IMR-90 (cell line): Measurements from ENCODE around the gene HSPG2. TPM values are rescaled to one million over a fixed set of nuclear protein-coding genes. Genes with fewer than 3 reads are reported as not detected.
A peak's percentile ranks its signal among the peaks of the same experiment; 100 is the strongest.

Experiments
- ATAC-seq: fragments of 200-7000 bp; cut with Tn5 transposase; 2 replicates; pipeline ENCODE4 v1.9.1; 2020; ENCODE audit warnings: low read depth, mild to moderate bottlenecking, moderate library complexity
- BruUV-seq: library from RNA; stranded (reverse); fragments of 400-500 nt; replicated peaks from 2 replicates; lab custom pipeline; 2021; lab: Mats Ljungman, UMichigan
- CTCF ChIA-PET: fragments of 300-600 bp; formaldehyde crosslinking; extraction: SDS; loops from one replicate; lab custom pipeline; 2021; ENCODE audit warnings: antibody characterized with exemption; lab: Yijun Ruan, JAX
- POLR2A ChIA-PET: fragments of 300-600 bp; sonication (Branson Sonifier 250); formaldehyde crosslinking; loops from one replicate; lab custom pipeline; 2022; ENCODE audit warnings: antibody characterized with exemption; ENCODE audit not compliant: unreplicated experiment; lab: Charles Lee
- DNase-seq: peaks from one replicate; pipeline ENCODE4 v3.0.0; 2013
- H2AFZ ChIP-seq: replicated peaks from 2 replicates; pipeline ENCODE3; 2013; ENCODE audit warnings: low read length, mild to moderate bottlenecking; ENCODE audit not compliant: poor library complexity
- H2AK5ac ChIP-seq: 2 replicates; pipeline ENCODE4 v1.6.1; 2013; ENCODE audit warnings: low read depth, low read length, inconsistent platforms
- H2AK9ac ChIP-seq: replicated peaks from 2 replicates; pipeline ENCODE3; 2013; ENCODE audit warnings: mild to moderate bottlenecking, low read depth, low read length, moderate library complexity; ENCODE audit not compliant: poor library complexity
- H2BK120ac ChIP-seq: 2 replicates; pipeline ENCODE4 v1.6.1; 2013; ENCODE audit warnings: low read depth, low read length, inconsistent platforms
- H2BK15ac ChIP-seq: 3 replicates; pipeline ENCODE4 v1.6.1; 2013; ENCODE audit warnings: low read depth, low read length, inconsistent platforms
- H2BK20ac ChIP-seq: 2 replicates; pipeline ENCODE4 v1.6.1; 2013; ENCODE audit warnings: low read depth, mild to moderate bottlenecking, inconsistent platforms, low read length, moderate library complexity
- H2BK5ac ChIP-seq: 2 replicates; pipeline ENCODE4 v1.6.1; 2013; ENCODE audit warnings: mild to moderate bottlenecking, low read depth, low read length, inconsistent platforms; ENCODE audit not compliant: poor library complexity, severe bottlenecking
- H3K14ac ChIP-seq: replicated peaks from 2 replicates; pipeline ENCODE4 v1.6.1; 2013; ENCODE audit warnings: low read depth, low read length, inconsistent platforms
- H3K18ac ChIP-seq: 2 replicates; pipeline ENCODE4 v1.6.1; 2013; ENCODE audit warnings: low read depth, low read length, control low read depth
- H3K23ac ChIP-seq: 2 replicates; pipeline ENCODE4 v1.6.1; 2013; ENCODE audit warnings: low read depth, low read length, inconsistent platforms
- H3K27ac ChIP-seq: 2 replicates; pipeline ENCODE4 v1.5.1; 2013; ENCODE audit warnings: mild to moderate bottlenecking, control low read depth, low read length; ENCODE audit not compliant: insufficient read depth
- H3K27me3 ChIP-seq: 2 replicates; pipeline ENCODE4 v1.6.1; 2013; ENCODE audit warnings: low read length; ENCODE audit not compliant: control insufficient read depth, insufficient read depth
- H3K36me3 ChIP-seq: 2 replicates; pipeline ENCODE4 v1.6.1; 2013; ENCODE audit warnings: low read length, mixed read lengths; ENCODE audit not compliant: control insufficient read depth, insufficient read depth
- H3K4ac ChIP-seq: 2 replicates; pipeline ENCODE4 v1.6.1; 2013; ENCODE audit warnings: low read depth, low read length, inconsistent platforms
- H3K4me1 ChIP-seq: 2 replicates; pipeline ENCODE4 v1.6.1; 2013; ENCODE audit warnings: low read length, mixed read lengths; ENCODE audit not compliant: control insufficient read depth, insufficient read depth
- H3K4me2 ChIP-seq: 2 replicates; pipeline ENCODE4 v1.6.1; 2013; ENCODE audit warnings: low read depth, mild to moderate bottlenecking, control low read depth, low read length, moderate library complexity
- H3K4me3 ChIP-seq: 2 replicates; pipeline ENCODE4 v1.5.1; 2013; ENCODE audit warnings: low read depth, mild to moderate bottlenecking, control low read depth, low read length, moderate library complexity; ENCODE audit not compliant: insufficient read depth
- H3K56ac ChIP-seq: 2 replicates; pipeline ENCODE4 v1.6.1; 2013; ENCODE audit warnings: low read length, inconsistent platforms; ENCODE audit not compliant: insufficient read depth; ENCODE audit errors: extremely low read depth
- H3K79me1 ChIP-seq, 2 experiments: 2 replicates each; pipeline ENCODE4 v1.6.1; 2013; ENCODE audit warnings: low read length in 2 of 2, inconsistent platforms in 1 of 2, low read depth in 1 of 2
- H3K9ac ChIP-seq: 2 replicates; pipeline ENCODE4 v1.6.1; 2013; ENCODE audit warnings: low read depth, low read length, control low read depth
- H3K9me1 ChIP-seq: 2 replicates; pipeline ENCODE4 v1.6.1; 2013; ENCODE audit warnings: low read length, inconsistent platforms; ENCODE audit not compliant: insufficient read depth
- H3K9me3 ChIP-seq: 2 replicates; pipeline ENCODE4 v1.6.1; 2013; ENCODE audit warnings: low read length; ENCODE audit not compliant: control insufficient read depth, insufficient read depth
- H4K20me1 ChIP-seq: 2 replicates; pipeline ENCODE4 v1.6.1; 2013; ENCODE audit warnings: low read length, inconsistent platforms; ENCODE audit not compliant: insufficient read depth
- H4K5ac ChIP-seq: 2 replicates; pipeline ENCODE4 v1.6.1; 2013; ENCODE audit warnings: mild to moderate bottlenecking, low read depth, low read length, control low read depth
- H4K8ac ChIP-seq, 2 experiments: 2 replicates each; pipeline ENCODE4 v1.6.1; 2013; ENCODE audit warnings: low read depth in 2 of 2, low read length in 2 of 2, control low read depth in 1 of 2, inconsistent platforms in 1 of 2
- H4K91ac ChIP-seq: 2 replicates; pipeline ENCODE4 v1.6.1; 2013; ENCODE audit warnings: low read depth, low read length, inconsistent platforms; ENCODE audit not compliant: insufficient read depth
- CEBPB ChIP-seq: IDR thresholded peaks from 2 replicates; pipeline ENCODE4 v1.6.1; 2012; ENCODE audit warnings: low read depth, low read length, improper control_type of control experiment
- MAFK ChIP-seq: IDR thresholded peaks from 2 replicates; pipeline ENCODE4 v1.6.1; 2012; ENCODE audit warnings: low read depth, low read length, improper control_type of control experiment
- RFX5 ChIP-seq: IDR thresholded peaks from 2 replicates; pipeline ENCODE4 v1.8.0; 2012; ENCODE audit warnings: low read depth, mild to moderate bottlenecking, low read length, moderate library complexity
- WGBS, 2 experiments: methylation state at CpG; one replicate each; pipeline versions ENCODE4 v1.1.5 to v1.1.7; 2013; ENCODE audit warnings: missing lambda C conversion rate in 2 of 2; ENCODE audit not compliant: insufficient read length in 1 of 2; ENCODE audit errors: extremely low coverage in 2 of 2; 5-methylcytosine and 5-hydroxymethylcytosine counted together
- dilution Hi-C: fragments of 300-500 bp; cut with HindIII; formaldehyde crosslinking; loops from one replicate; pipeline ENCODE4 v1.14.3; 2018; ENCODE audit warnings: low sequenced_read_pairs; ENCODE audit not compliant: unreplicated experiment
- in situ Hi-C: fragments of 300-500 bp; cut with MboI; formaldehyde crosslinking; loops from 3 replicates; pipeline ENCODE4 v1.14.3; 2019; ENCODE audit warnings: low sequenced_read_pairs, inconsistent platforms, mixed read lengths
- intact Hi-C: fragments of 100-400 bp; cut with micrococcal nuclease; formaldehyde crosslinking; loops from 2 replicates; pipeline ENCODE4 v1.10.0; 2022
- polyA plus RNA-seq, 3 experiments: library from polyadenylated mRNA; depleted of rRNA; stranded (reverse); fragments of >200 nt; gene quantifications; 2 replicates each; pipeline ENCODE4 v1.2.3, GENCODE V29; 2012; ENCODE audit warnings: low replicate concordance in 1 of 3
- total RNA-seq: library from RNA; depleted of rRNA; stranded (reverse); fragments of >200 nt; gene quantifications from 2 replicates; pipeline ENCODE4 v1.2.3, GENCODE V29; 2012

The HSPG2 gene
- total and polyA plus RNA-seq, 2 of the 4 experiments (the other 2 are of a cell fraction) = 15.8 to 94.0 TPM

DNA sequence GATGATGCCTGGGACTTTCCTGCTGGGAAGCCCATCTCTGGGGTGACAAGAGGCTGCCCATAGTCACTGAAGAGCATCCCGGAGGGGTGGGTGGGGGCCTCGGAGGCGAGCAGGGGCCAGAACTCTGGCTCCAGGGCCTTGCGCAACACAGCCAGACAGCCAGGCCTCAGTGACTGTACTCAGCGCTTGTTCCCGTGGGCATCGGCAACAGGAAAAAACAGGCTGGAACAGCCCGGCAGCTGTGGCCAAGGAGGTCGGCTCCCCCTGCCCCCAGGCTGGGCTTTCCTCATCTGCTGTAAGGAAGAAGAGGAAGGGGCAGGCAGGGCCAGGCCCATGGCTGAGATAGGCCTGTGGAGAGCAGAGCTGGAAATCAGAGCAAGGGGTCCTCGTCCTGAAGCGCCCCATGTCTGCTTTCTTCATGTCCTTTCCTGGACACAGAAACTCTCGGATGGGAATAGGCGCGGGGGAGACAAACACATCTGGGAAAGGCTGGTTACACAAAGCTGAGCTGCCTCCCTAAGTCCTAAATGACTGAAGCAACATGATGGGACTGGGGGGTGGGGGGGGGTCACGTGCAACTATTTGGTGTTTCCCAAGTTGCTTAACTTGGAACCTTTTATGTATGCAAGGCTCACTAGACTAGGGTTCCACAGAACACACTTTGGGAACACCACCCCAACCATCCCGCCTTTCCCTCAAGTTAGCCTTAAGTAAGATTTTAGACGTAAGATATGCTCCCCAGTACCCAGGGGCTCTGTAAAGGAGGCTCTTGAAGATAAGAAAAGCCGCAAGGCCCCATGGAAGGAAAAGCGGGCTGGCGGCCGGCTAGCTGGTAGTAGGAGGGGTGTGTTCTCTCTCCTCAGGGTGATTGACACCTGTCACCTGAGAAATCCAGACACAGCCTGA, 30.7 kb downstream of the HSPG2 start:
- DNase-seq = peak; percentile 34
- Histone ChIP-seq H3K56ac (no peak overlapping the region), H3K36me3 (peaks cover 5% of the 10 kb centered on the region; the same call in 1 of the 2 replicates), H3K4me2 (no peak overlapping the region), H2AK9ac (peak overlapping the region; percentile 33), H3K4ac (no peak overlapping the region), H4K5ac (no peak overlapping the region), H3K23ac (no peak overlapping the region), H3K27ac (no peak overlapping the region), H3K4me3 (no peak overlapping the region), H3K14ac (no peak overlapping the region), H3K4me1 (peaks cover 25% of the 10 kb centered on the region), H2AK5ac (no peak overlapping the region), H4K20me1 (peaks cover 57% of the 10 kb centered on the region), H3K9ac (no peak overlapping the region), H3K27me3 (no peaks in the 10 kb centered on the region), H2BK120ac (no peak overlapping the region), H4K8ac (no peak overlapping the region), H3K79me1 (peaks cover 36 to 92% of the 10 kb centered on the region in 2 experiments), H2BK5ac (no peak overlapping the region), H3K18ac (no peak overlapping the region), H2AFZ (no peak overlapping the region), H4K91ac (no peak overlapping the region), H2BK15ac (no peak overlapping the region), H3K9me1 (peaks cover 20% of the 10 kb centered on the region), H2BK20ac (no peak overlapping the region), H3K9me3 (no peaks in the 10 kb centered on the region)
- WGBS, 2 experiments = 46% methylated on average over 5 of the region's 21 CpGs; no CpG with 5 or more reads in 1 of the 2 experiments
- ATAC-seq = no peak
- in situ Hi-C loops (no loop called here), dilution Hi-C loops (no loop called here), intact Hi-C loops (no loop called here)
- no peak for TF ChIP-seq RFX5
- TF ChIP-seq MAFK = no peak
- TF ChIP-seq CEBPB = peak; percentile 92
- ChIA-PET CTCF (no interaction called here), POLR2A (no interaction called here)
- no TSS peak for BruUV-seq
